PC-9 (cell line): ENCODE results near the gene BBS9. TPM values are rescaled to one million over a fixed set of nuclear protein-coding genes. Genes with fewer than 3 reads are reported as not detected.

Experiments used
- BruUV-seq: library from RNA; stranded (reverse); fragments of 400-500 nt; replicated peaks from 2 replicates; lab custom pipeline; 2021; lab: Mats Ljungman, UMichigan
- CTCF ChIA-PET: fragments of 300-600 bp; sonication (Branson Sonifier 250); formaldehyde crosslinking; loops from one replicate; lab custom pipeline; 2022; ENCODE audit warnings: antibody characterized with exemption; lab: Charles Lee
- POLR2A ChIA-PET: fragments of 300-600 bp; sonication (Branson Sonifier 250); formaldehyde crosslinking; loops from one replicate; lab custom pipeline; 2022; ENCODE audit warnings: antibody characterized with exemption; ENCODE audit not compliant: unreplicated experiment; lab: Charles Lee
- DNase-seq, 2 experiments: peaks; one replicate each; pipeline versions ENCODE4 v3.0.0 to v3.0.0-alpha.2; 2015 to 2022; ENCODE audit warnings: mixed read lengths in 1 of 2
- H2AFZ ChIP-seq: fragments of 200-600 bp; sonication (generic); 2 replicates; pipeline ENCODE4 v1.8.1; 2017; ENCODE audit warnings: antibody characterized with exemption
- H3F3A ChIP-seq: fragments of 200-600 bp; sonication (generic); 2 replicates; pipeline ENCODE4 v1.8.1; 2017; ENCODE audit warnings: antibody characterized with exemption, mild to moderate bottlenecking, low read depth; ENCODE audit not compliant: insufficient read depth
- H3K27ac ChIP-seq: fragments of 200-600 bp; sonication (generic); 2 replicates; pipeline ENCODE4 v1.6.1; 2016; ENCODE audit warnings: mixed run types
- H3K27me3 ChIP-seq: fragments of 200-600 bp; sonication (generic); 2 replicates; pipeline ENCODE4 v1.6.1; 2016; ENCODE audit warnings: low read depth, mixed run types; ENCODE audit not compliant: insufficient read depth
- H3K36me3 ChIP-seq: fragments of 200-600 bp; sonication (generic); 2 replicates; pipeline ENCODE4 v1.6.1; 2016; ENCODE audit warnings: low read depth, mixed run types
- H3K4me1 ChIP-seq: fragments of 200-600 bp; sonication (generic); replicated peaks from 2 replicates; pipeline ENCODE4 v1.6.1; 2016; ENCODE audit warnings: mixed run types; ENCODE audit not compliant: insufficient read depth
- H3K4me2 ChIP-seq: fragments of 200-600 bp; sonication (generic); 2 replicates; pipeline ENCODE4 v1.6.1; 2017; ENCODE audit warnings: mixed run types
- H3K4me3 ChIP-seq: fragments of 200-600 bp; sonication (generic); 2 replicates; pipeline ENCODE4 v1.6.1; 2016; ENCODE audit warnings: mixed run types
- H3K79me2 ChIP-seq: fragments of 200-600 bp; sonication (generic); 2 replicates; pipeline ENCODE4 v1.6.1; 2017; ENCODE audit warnings: low read depth, mixed run types
- H3K9me2 ChIP-seq: fragments of 200-600 bp; sonication (generic); 2 replicates; pipeline ENCODE4 v1.8.1; 2017; ENCODE audit warnings: mild to moderate bottlenecking; ENCODE audit not compliant: insufficient read depth
- H3K9me3 ChIP-seq: fragments of 200-600 bp; sonication (generic); 2 replicates; pipeline ENCODE4 v1.8.1; 2016; ENCODE audit warnings: low read depth; ENCODE audit not compliant: insufficient read depth
- H4K20me1 ChIP-seq: fragments of 200-600 bp; sonication (generic); 2 replicates; pipeline ENCODE4 v1.8.1; 2017; ENCODE audit not compliant: insufficient read depth
- EZH2 ChIP-seq: fragments of 200-600 bp; sonication (generic); IDR thresholded peaks from 2 replicates; pipeline ENCODE4 v1.8.0; 2017; ENCODE audit warnings: antibody characterized with exemption, low read depth
- intact Hi-C: fragments of 100-400 bp; cut with micrococcal nuclease; formaldehyde crosslinking; loops from one replicate; pipeline ENCODE4 v1.10.0; 2022; ENCODE audit not compliant: unreplicated experiment
- total RNA-seq: library from RNA; stranded (reverse); gene quantifications from 2 replicates; pipeline ENCODE4 v1.2.3, GENCODE V29; 2021
- TF ChIP-seq, protein P1 (sequence below): fragments of 200-600 bp; sonication (generic); conservative IDR thresholded peaks from 2 replicates; pipeline ENCODE4 v1.6.1; 2017; ENCODE audit warnings: mixed run types, antibody characterized with exemption, mild to moderate bottlenecking, moderate library complexity

The BBS9 gene
- total RNA-seq, 1 experiment from 2014 or later = 12.4 TPM

DNA sequence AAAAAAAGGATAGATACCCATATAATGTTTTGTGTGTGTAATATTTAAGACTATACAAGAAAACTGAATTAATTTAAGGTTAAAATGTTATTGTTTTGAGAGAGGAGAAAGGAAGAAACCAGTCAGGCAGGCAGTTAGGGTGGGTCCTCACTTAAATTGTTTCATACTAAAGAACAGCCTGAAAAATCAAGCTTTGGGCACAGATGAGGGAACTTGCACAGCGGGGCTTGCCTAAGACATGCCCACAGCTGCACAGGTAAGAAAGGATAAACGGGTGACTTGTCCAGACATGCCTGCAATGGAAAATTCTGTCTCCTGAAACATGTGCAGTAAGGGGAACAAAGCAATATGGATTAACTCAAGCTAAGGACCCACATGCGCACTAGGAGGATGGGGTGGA is 158.4 kb downstream of the BBS9 start:
- Histone ChIP-seq H3K4me2 (no peak overlapping the region), H3K79me2 (no peaks in the 10 kb centered on the region), H3K4me1 (no peaks in the 10 kb centered on the region), H3K9me2 (no peaks in the 10 kb centered on the region; the same call in none of the 2 replicates), H3F3A (no peaks in the 10 kb centered on the region), H4K20me1 (no peaks in the 10 kb centered on the region), H3K9me3 (no peaks in the 10 kb centered on the region), H3K4me3 (no peak overlapping the region), H3K27me3 (no peaks in the 10 kb centered on the region), H3K36me3 (no peaks in the 10 kb centered on the region), H2AFZ (no peak overlapping the region), H3K27ac (no peak overlapping the region)
- ChIA-PET CTCF (no interaction called here), POLR2A (no interaction called here)
- TF ChIP-seq EZH2 = no peak
- TF ChIP-seq, protein P1, sequence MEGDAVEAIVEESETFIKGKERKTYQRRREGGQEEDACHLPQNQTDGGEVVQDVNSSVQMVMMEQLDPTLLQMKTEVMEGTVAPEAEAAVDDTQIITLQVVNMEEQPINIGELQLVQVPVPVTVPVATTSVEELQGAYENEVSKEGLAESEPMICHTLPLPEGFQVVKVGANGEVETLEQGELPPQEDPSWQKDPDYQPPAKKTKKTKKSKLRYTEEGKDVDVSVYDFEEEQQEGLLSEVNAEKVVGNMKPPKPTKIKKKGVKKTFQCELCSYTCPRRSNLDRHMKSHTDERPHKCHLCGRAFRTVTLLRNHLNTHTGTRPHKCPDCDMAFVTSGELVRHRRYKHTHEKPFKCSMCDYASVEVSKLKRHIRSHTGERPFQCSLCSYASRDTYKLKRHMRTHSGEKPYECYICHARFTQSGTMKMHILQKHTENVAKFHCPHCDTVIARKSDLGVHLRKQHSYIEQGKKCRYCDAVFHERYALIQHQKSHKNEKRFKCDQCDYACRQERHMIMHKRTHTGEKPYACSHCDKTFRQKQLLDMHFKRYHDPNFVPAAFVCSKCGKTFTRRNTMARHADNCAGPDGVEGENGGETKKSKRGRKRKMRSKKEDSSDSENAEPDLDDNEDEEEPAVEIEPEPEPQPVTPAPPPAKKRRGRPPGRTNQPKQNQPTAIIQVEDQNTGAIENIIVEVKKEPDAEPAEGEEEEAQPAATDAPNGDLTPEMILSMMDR = no peak
- BruUV-seq = no TSS peak
- intact Hi-C loops = no loop called here
- DNase-seq = no peak

GRCh38 chr7:33298848-33299247 is 169.5 kb downstream of the BBS9 start:
- BruUV-seq = no TSS peak
- no peaks in the 10 kb centered on the region for H3K4me1 ChIP-seq
- H3K9me3 ChIP-seq = peaks cover 17% of the 10 kb centered on the region
- no peak overlapping the region for H3K4me2 ChIP-seq
- H3K4me3 ChIP-seq = no peak overlapping the region
- H3K27ac ChIP-seq = no peak overlapping the region
- no peak overlapping the region for H2AFZ ChIP-seq
- ChIA-PET POLR2A (no interaction called here), CTCF (no interaction called here)
- no peaks in the 10 kb centered on the region for H3K79me2 ChIP-seq
- no peaks in the 10 kb centered on the region for H4K20me1 ChIP-seq
- H3F3A ChIP-seq = no peaks in the 10 kb centered on the region
- no peak for DNase-seq
- H3K9me2 ChIP-seq = no peaks in the 10 kb centered on the region
- intact Hi-C loops = no loop called here
- TF ChIP-seq, protein P1 = no peak
- TF ChIP-seq EZH2 = no peak
- H3K27me3 ChIP-seq = no peaks in the 10 kb centered on the region
- H3K36me3 ChIP-seq = no peaks in the 10 kb centered on the region

DNA sequence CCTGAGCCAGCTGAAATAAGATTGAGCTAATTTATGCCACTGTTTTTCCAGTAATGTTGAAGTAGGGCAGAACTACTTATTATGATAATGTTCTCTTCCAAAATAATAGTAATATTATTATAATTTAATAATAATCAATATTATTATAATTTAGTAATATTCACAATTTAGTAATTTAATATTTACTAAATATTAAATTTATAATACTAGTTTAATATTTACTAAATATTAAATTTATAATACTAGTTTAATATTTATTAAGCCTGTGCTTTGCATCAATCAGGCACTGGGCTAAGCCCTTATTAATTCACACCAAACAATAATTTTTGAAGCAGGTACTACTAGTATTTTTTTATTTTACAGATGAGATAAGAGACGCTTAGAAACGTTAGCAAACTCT is 170.1 kb downstream of the BBS9 start:
- H3K4me1 ChIP-seq = no peaks in the 10 kb centered on the region
- DNase-seq = no peak
- H3K27ac ChIP-seq = no peak overlapping the region
- H3K36me3 ChIP-seq = no peaks in the 10 kb centered on the region
- intact Hi-C loops = no loop called here
- no peak overlapping the region for H3K4me2 ChIP-seq
- no peak overlapping the region for H3K4me3 ChIP-seq
- POLR2A ChIA-PET = no interaction called here
- CTCF ChIA-PET = no interaction called here
- H3K79me2 ChIP-seq = no peaks in the 10 kb centered on the region
- no TSS peak for BruUV-seq
- TF ChIP-seq, protein P1 = no peak
- no peak for TF ChIP-seq EZH2
- no peaks in the 10 kb centered on the region for H4K20me1 ChIP-seq
- peaks cover 17% of the 10 kb centered on the region for H3K9me3 ChIP-seq
- H3F3A ChIP-seq = no peaks in the 10 kb centered on the region
- no peaks in the 10 kb centered on the region for H3K27me3 ChIP-seq
- H2AFZ ChIP-seq = no peak overlapping the region
- no peaks in the 10 kb centered on the region for H3K9me2 ChIP-seq
